Measurements from ENCODE around the gene TAL1. TPM values are rescaled to one million over a fixed set of nuclear protein-coding genes. Genes with fewer than 3 reads are reported as not detected.

Gene TAL1
- not detected in 2 replicates for polyA plus RNA-seq

DNA sequence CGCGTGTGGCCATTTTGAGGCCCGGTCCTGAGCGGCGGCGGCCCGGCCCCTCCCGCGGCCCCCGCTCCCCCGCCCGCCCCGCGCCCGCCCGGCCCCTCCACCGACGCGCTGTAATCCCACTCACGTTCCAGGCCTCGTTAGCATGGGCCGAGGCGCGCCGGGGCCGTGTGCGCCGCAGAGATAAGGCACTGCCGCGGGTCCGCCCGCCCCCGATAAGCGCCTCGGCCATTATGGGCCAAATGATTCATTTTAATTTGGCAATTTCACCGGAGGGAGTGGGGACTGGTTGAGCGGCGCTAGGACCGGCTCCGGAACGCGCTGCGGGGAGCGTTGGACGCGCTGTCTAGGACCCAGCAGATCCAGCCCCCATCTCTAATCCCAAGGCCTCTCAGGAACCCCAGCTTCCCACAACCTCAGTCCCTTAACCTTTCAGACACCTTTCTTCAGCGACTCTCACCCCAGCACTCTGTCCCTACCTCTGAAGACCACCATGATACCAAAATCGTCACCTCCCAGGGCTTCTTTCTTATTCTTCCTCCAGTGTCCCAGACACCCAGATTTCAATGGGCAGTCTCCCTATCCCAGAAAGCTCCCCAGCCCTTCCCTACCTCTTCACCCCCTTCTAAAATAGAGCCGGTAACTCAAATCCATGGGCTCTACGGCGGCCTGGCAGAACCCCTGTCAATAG, at the start of gene TAL1:
Gene TAL1 (minus strand): TSS at position 39 of the 688 bp plus-strand sequence. CDS start 6,337 bp downstream, outside the sequence.

DNA sequence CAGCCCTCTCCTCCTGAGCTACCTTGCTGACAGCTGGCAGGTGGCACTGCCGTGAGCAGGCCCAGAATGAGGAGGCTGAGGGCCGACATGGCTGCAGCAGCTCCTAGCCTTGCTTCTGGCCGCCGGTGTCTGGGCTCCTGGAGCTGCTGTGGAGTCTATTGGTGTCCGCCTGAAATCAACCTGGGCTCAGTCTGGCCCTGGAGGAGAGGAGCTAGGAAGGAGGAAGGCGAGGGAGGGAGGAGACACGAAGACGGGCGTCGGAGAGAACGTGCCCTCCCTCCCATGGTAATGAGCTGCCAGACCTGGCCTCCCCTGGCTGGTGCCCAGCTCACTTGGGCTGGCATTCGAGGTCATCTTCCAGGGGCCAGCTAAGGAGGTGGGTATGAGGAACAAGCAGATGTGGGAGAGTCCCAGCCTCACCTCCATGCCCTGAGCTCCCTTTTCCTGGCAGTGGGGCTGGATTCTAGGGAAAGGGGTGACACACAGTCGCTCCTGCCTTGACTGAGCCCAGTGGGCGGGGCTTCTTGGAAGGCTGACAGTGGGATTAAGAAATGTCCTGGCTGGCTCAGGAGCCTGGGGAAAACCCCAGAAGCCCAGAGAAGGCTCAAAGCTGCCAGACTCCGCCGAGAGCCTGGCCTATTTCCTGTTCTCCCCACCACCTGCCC, 42.0 kb downstream of the TAL1 start, which contains the start of gene PDZK1IP1:
Gene PDZK1IP1 (minus strand): TSS at position 193 of the 665 bp plus-strand sequence. CDS start 104 bp downstream, at position 89.

Other genes starting within 250 kb of the TAL1 start
- 30.0 and 42.0 TPM in 2 replicates for gene CYP4X1, start 208.6 kb downstream of the TAL1 start, polyA plus RNA-seq
- gene CYP4Z1, start 165.0 kb downstream of the TAL1 start, polyA plus RNA-seq, result 0.67 and 4.8 TPM in 2 replicates
- gene CYP4A22, start 94.8 kb downstream of the TAL1 start, polyA plus RNA-seq, result 0.23 TPM in 1 of 2 replicates, not detected in the other
- gene PDZK1IP1, start 42.2 kb downstream of the TAL1 start, polyA plus RNA-seq, result not detected in 2 replicates
- 1.2 TPM in 1 of 2 replicates, not detected in the other for gene STIL, start 81.9 kb upstream of the TAL1 start, polyA plus RNA-seq
- gene CMPK1, start 101.6 kb upstream of the TAL1 start, polyA plus RNA-seq, result 104 and 112 TPM in 2 replicates
- gene FOXE3, start 184.1 kb upstream of the TAL1 start, polyA plus RNA-seq, result not detected in 2 replicates
- gene FOXD2, start 205.8 kb upstream of the TAL1 start, polyA plus RNA-seq, result not detected in 2 replicates

Data from Purkinje cell (primary cell).